ENCODE results near the gene ATP6V1G1.
"Not testable (repeated sequence)": the region's sequence is repeated elsewhere in the genome, so short reads cannot be mapped to it uniquely, and the experiment has no call there.

Gene ATP6V1G1, protein sequence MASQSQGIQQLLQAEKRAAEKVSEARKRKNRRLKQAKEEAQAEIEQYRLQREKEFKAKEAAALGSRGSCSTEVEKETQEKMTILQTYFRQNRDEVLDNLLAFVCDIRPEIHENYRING

DNA sequence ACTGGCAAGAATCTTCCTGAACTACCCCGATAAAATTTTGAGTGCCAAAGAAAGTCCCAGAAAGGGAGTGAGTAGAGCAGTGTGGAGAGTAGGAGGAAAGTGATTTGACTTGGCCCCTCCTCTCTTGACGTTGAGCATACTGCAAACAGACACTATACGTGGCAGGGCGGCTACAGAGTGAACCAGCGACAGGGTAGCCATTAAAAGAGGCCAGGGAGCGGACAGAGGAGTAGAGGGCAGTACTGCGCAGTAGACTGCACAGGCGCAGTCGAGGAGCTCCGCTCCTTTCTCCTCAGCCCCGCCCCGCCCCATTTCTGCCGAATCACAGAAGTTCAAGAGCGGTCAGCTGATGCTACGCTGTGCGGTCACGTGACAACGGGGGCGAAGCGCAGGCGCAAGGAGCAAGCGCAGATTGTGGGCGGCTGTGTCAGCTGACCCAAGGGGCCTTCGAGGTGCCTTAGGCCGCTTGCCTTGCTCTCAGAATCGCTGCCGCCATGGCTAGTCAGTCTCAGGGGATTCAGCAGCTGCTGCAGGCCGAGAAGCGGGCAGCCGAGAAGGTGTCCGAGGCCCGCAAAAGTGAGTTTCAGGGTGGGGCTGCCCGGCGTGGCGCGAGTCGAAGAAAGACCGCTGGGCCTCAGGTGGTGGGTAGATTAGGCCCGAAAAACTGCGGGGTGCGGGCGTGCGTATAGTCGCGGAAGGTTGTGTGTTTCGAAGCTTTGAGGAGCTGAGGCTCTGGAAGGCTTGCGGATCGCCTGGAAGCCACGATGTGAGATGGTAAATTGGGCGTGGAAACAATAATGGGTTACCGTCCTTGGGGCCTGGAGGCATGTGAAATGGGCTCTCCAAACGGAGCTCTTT is at the start of gene ATP6V1G1:
Gene ATP6V1G1, plus strand, starts transcription at position 425 of the 858 bp plus-strand sequence. Its CDS starts 70 bp downstream, at position 495.
- DNase-seq (ENCODE audit: low read depth), result peak; percentile 90

DNA sequence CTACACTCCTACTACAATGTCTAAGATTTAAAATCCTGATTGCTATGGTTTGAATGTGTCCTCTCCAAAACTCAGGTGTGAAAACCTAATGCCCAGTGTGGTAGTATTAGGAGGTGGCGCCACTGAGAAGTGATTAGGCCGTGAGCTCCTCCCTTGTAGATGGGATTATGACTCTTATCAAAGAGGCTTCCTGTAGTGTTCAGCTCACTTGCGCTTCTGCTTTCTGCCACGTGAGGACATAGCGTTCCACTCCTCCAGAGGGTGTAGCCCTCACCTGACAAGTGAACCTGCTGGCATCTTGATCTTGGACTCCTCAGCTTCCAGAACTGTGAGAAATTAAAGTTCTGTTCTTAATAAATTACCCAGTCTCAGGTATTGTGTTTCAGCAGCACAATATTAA is 49.3 kb upstream of the ATP6V1G1 start:
- no peak for DNase-seq (ENCODE audit: low read depth)

DNA sequence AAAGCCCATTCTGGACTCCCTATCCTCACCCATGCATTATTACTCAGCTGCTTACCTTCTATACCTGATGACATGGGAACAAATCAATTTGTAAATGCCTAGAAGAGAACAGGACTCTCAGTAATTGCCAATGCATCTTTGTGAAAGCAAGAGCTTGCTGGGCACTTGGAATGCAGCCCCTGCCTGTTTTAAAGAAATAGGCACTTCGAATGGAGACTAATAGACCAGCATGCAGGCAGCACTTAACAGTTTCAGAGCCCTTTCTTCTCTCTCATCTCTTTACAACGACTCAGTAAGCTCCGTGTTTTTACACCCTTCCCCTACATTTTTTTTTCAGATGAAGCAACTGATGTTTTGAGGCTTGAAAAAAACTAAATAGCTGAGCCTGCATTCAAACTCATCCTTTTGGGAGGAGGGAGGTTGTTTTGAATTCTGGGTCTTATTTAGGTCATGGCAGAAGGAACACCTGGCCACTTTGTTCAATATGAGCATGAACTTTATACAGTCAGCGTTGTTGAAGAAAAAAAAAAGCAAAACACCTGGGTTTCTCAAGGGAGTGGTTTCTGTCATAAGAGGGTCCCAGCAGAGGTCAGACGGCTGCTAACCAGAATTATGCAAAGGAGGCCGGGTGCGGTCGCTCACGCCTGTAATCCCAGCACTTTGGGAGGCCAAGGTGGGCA is 47.7 kb upstream of the ATP6V1G1 start:
- DNase-seq (ENCODE audit: low read depth), result no peak

DNA sequence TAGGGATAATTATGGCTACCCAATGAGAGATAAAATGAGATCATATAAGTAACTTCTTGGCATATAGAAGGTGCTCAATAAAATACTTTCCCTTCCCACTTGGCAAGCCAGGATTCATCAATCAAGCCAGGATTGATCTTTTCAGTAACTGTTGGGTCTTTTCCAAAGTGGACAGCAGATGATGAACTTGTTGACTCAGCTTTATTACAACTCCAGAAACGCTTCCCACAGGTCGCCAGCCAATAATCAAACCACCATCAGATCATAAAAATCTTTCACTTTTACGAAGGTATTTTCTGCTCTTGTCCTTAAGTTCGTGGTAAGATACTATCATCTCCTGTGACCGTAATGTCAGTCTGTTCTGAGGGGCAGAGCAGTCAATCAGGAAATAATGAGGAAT is 42.5 kb upstream of the ATP6V1G1 start:
- no peak for DNase-seq (ENCODE audit: low read depth)

DNA sequence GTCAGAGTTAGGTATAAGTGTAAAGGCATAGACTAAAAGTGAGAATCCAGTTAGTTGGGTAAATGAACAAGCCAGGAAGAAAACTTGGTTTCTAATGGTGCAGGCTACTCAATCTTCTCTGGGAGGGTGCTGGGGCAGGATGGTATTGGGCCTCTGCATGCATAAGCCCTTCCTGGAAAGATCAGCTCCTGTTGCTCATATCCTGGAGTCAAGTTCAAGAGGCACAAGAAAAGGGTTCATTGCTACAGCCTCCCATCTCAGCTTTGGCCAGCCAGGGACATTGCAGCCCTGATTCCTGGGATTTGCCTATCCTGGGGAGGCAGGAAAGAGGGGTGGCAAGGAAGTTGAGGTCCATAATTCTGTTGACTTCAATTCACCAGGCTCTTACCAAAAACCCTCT is 40.7 kb upstream of the ATP6V1G1 start:
- DNase-seq (ENCODE audit: low read depth), result no peak

DNA sequence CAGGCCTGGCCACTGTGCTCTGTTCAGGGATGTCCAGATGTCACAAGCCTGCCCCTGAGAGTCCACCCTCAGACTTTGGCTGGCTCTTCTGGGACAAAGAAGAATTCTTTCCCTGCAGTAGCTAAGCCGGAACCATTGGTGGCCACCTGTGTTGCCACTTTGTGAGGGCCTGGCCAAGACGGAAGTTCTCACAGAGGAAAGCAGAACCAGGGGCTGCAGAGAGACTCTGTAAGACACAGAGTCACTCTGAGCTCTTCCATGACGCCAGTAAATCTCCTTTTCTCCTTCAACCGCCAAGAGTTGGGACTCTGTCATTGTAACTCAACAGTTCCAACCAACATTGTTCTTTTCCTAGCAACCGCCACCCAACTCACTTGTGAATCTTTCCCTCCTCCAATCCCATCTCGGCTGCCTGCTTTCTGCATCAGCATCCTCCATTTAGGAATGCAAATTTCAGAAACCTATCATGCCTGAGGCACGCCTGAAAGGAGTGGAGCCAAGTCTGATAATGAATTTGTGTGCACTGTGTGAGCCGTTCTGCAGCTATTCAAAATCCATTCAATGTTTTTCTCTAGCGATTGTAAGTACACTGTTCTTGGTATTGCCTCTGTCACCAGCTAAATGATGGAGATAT is 37.8 kb upstream of the ATP6V1G1 start:
- DNase-seq (ENCODE audit: low read depth), result no peak

DNA sequence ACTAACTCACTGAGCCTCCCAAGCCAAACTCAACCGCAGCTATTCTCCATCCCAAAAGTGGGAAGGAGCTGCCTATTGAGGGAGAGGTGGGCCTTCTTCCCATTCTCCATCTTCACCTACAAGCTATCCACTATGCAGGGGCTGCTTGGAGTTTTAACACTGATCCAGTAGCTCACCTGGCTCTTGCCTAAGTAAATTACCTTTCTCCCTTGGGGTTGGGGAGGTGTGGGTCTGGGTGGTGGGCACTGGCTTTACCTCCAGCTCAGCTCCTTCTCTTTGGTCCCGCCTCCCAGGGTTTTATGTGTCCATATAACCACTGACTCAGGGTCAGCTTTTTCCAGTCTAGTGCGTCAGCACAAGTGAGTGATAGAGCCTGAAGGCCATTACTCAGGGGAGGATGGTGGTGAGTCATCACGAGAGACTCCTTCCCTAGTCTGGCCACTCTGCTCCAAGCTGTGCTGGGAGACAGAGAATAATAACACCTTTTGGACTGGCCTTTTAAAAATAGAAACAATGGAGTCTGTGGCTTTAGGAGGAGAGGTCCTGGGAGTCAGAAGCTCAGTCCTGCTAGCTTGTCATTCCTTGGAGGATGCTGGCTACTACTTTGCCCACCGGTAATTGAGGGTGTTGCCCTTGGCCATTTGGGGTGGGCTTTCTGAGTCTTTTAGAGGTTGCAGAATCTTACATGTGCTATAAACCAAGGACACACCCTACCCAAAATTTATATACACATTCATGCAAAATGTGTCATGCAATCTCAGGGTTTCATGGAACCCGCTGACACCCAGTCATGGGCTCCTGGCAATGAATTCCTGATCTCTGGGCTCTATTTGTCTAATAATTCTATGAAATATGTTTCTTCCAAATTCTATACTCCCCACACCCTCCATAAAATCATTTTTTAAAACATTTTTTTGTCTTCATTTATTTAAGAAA is 35.6 kb upstream of the ATP6V1G1 start:
- peak; percentile 96 for DNase-seq (ENCODE audit: low read depth)

DNA sequence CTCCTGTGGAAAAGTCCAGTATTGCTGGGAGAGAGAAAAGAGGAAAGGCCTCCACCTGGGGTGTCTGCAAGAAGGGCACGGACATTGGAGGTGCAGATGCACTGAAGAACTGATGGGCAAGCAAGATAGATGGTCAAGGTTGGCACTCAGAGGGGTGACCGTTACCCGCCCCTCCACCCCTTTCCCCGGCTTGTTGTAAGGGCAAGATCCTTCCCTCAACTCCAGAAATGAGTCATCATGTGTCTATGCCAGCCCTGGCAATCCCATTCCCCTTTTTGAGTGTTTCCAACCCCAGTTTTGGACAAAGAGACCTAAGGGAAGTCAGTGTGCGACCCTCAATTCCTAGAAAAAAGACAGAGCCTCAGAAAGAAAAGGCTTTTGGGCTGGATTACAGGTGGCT is 34.9 kb upstream of the ATP6V1G1 start:
- DNase-seq (ENCODE audit: low read depth), result no peak

DNA sequence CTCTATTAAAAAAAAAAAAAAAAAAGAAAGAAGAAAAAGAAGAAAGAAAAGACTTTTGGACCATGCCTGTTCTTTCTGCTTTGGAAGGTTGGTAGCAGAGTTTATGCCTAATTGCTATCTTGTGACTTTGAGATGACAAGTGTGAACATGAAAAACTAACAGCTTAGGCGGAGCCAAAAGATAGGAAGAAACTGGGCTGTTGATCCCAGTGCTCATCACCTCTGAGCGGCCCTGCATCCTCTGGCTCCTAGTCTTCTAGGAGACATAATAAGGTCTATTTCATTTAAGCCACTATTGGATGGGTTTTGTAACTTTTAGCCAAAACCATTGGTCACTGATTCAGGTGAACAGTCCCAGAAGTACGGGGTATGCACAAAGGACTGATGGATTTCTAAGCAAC is 34.4 kb upstream of the ATP6V1G1 start:
- no peak for DNase-seq (ENCODE audit: low read depth)

DNA sequence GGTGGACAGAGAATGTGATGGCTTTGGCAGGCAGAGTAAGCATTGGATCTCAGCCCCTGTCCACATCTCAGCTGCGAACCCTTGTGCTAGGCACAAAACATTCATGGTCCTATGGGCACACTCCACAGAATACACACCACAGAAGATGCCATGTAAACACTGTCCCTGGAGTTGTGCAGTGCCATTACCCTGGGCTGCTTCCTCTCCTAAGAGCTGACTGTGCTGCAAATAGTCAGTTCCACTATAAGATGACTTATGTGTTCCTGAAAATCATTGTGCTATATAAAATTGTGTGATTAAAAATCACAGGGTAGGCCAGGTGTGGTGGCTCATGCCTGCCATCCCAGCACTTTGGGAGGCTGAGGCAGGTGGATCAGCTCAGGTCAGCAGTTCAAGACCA is 31.9 kb upstream of the ATP6V1G1 start:
- no peak for DNase-seq (ENCODE audit: low read depth)

DNA sequence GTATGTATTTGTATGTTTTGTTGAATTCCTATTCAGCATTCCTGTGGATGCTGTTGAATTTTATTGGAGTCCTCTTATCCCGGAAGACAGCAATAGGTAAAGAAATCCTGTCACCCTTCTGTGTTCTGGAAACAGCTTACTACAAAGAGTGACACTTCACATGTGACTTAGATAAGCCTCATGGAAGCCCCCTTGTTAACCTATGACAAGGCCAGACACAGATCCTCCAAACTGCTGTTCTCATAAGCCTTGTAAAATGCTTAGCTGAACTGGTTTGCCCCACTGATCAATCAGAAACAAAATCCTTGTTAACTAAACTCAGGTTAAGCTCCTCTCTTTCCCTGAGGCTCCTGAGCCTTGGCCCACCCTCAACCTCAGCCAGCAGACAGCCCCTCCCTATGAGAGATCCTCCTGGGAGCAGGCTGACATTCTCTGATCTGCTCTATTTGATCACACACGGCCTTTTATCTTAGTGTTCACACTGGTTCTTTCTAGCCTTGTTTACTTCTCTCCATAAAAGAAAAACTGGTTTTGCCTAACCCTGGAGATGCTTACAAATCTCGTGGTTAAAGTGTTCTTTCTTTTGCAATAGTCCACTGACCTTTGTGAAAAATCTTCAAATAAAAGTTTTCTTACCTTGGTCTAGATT is 29.4 kb upstream of the ATP6V1G1 start:
- no peak for DNase-seq (ENCODE audit: low read depth)

DNA sequence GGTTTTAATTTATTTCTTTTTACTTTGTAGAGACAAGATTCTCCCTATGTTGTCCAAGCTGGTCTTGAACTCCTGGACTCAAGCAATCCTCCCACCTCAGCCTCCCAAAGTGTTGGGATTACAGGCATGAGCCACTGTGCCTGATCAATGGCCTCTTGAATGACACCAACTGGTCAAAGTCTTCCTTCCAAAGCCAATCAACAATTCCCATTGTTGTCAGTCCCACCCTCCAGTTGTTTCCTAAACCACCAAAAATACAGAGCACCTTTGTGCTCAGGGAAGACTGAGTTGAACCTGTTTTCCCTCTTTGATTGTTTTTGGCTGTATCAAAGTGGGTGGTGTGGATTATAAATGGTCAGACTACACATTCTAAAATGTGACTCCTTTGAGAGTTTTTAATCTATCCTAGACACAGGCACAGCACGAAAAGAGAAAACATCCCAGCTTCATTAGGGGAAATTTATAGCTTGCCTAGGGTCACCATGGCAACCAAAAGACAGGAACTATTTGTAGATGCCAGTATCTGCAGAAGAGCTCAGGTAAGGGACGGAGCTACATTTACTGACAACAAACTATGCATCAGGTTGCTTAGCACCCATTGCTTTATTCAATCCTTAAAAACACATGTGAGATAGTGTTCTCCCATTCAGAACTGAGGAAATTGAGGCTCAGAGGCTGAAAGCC is 27.6 kb upstream of the ATP6V1G1 start:
- no peak for DNase-seq (ENCODE audit: low read depth)

DNA sequence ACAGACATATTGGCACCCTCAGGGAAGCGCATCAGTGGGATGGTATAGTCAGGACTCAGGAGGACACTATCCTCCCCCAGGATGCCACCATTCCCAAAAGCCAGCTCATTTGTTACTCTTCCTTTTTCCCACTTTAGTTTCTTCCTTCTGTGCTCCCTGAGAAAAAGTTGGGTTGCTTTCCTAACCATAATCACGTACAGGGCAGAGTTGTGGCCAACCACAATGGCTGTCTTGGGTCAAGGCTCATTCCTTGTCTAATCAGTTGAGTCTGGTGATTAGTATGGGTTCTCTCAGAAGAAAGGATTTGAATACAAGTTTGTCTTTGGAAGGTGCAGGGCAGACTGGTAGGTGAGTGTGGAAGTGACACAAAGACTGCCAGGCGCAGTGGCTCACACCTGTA is 26.6 kb upstream of the ATP6V1G1 start:
- DNase-seq (ENCODE audit: low read depth), result no peak

DNA sequence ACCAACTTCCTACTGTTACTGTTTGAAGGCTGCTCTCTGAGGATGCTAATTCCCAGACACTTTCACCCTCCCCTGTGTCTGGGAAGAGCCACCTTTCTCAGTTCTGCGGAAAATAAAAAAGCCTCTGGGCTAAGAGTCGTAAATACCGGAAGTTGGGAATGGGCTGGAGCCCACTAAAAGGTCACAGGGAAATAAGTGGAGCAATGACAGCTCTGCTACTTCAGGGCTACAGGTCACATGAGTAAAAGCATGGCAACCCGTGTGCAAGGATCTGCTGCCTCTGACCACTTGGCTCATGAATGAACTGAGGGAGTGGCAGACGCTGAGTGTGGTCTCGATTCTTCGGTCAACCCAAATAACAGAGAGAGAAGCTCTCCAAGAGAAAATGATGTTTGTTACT is 25.8 kb upstream of the ATP6V1G1 start:
- DNase-seq (ENCODE audit: low read depth), result no peak

DNA sequence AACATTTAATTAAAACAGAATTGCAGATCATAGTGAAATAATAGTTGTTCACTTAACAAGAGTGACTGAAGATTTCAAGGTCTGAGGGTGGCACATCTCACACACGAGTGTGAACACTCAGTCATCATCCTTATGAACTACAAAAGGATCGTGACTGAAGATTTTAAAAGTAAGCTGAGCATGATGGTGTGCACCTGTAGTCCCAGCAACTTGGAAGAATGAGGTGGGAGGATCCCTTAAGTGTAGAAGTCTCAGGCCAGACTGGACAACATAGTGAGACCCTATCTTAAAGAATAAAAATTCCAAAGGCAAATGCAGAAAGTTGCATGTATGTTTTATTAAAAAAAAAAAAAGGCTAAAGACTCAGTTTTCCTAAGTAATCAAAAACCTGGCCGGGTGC is 22.4 kb upstream of the ATP6V1G1 start:
- no peak for DNase-seq (ENCODE audit: low read depth)

DNA sequence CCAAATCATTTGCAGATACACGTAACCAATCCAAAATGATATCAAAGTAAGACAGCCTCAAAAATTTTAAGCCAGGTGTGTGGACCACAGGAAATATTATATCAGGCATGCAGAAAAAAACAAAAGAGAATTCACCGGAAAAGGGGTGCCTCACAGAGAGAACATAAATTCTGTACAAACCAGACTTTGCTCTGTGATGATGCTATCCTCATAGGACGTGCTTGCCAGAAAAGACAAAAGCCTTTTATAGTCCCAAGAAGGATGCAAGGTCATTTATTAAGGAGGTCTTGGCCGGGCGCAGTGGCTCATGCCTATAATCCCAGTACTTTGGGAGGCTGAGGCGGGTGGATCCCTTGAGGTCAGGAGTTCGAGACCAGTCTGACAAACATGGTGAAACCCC is 16.8 kb upstream of the ATP6V1G1 start:
- no peak for DNase-seq (ENCODE audit: low read depth)

DNA sequence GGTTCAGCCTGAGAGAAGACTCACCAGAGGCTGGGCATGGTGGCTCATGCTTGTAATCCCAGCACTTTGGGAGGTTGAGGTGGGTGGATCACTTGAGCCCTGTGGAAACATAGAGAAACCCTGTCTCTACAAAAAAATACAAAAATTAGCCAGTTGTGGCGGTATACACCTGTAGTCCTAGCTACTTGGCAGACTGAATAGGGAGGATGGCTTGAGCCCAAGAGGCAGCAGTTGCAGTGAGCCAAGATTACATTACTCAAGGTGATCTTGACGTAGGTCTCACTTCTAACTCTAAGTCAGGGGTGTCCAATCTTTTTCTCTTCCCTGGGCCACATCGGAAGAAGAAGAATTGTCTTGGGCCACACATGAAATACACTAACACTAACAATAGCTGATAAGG is 16.2 kb upstream of the ATP6V1G1 start:
- DNase-seq (ENCODE audit: low read depth), result no peak

DNA sequence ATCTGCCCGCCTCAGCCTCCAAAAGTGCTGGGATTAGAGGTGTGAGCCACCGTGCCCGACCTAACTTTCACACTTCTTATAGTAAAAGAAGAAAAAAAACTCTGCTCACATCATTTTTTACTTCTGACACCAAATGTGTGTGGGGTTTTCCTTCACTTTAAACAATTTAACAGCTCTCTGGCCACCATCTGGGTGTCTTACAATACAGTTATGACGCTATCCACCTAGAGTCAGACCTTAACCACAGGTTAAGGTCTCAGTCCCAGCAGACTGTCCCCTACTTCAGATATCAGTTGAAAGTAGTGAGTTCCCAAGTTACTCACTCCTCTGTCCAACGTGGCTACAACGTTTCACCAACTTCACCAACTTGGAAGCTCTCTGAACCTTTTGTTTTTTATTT is 15.4 kb upstream of the ATP6V1G1 start:
- DNase-seq (ENCODE audit: low read depth), result no peak

DNA sequence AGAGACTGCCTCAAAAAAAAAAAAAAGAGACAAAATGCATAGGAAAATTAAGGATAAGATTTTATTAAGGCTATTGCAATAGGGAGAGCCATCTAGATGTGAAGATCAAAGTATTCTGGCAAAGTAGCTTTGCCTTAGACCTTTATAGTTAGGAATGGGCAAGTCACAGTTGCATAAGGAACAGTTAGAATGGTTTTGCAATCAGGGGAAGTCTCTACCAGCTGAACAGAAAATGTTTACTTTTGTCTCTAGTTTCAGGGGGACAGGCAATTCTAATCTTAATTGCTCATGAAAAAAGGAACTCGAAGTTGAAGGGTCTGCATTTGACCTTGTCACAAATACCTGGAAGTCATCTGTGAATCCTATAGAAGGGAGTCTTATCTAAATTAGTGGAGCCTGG is 13.1 kb upstream of the ATP6V1G1 start:
- no peak for DNase-seq (ENCODE audit: low read depth)

DNA sequence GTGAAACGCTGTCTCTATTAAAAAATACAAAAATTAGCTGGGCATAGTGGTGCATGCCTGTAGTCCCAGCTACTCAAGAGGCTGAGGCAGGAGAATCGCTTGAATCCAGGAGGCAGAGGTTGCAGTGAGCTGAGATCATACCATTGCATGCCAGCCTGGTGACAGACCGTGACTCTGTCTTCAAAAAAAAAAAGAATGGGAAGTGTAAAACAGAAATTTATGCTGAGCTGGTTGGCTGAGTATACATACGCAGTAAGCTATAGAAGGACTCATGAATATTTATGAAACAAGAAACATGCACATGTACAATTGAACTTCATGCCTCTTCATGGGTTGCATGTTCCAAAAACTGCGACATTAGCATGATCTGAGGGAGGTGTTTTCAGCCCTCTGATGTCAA is 10.8 kb upstream of the ATP6V1G1 start:
- DNase-seq (ENCODE audit: low read depth), result not testable (repeated sequence)

DNA sequence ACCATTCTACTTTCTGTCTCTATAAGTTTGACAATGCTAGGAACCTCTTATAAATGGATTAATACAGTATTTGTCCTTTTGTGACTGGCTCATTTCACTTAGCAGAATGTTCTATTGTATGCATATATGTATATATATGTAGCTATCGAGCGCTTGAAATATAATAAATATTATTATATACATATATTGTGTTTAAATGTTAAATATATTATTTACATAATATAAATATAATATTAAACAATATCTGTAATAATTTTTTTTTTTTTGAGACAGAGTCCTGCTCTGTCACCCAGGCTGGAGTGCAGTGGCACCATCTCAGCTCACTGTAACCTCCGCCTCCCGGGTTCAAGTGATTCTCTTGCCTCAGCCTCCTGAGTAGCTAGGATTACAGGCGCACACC is 9.4 kb upstream of the ATP6V1G1 start:
- not testable (repeated sequence) for DNase-seq (ENCODE audit: low read depth)
